ENCODE data around the gene P2RX7. TPM values are rescaled to one million over a fixed set of nuclear protein-coding genes. Genes with fewer than 3 reads are reported as not detected.

The P2RX7 gene
- total and polyA plus RNA-seq, 9 of the 15 experiments (the other 6 are each of a cell fraction or from before 2014, with no cell fraction given), result 0.04 to 0.65 (median 0.30) TPM

DNA sequence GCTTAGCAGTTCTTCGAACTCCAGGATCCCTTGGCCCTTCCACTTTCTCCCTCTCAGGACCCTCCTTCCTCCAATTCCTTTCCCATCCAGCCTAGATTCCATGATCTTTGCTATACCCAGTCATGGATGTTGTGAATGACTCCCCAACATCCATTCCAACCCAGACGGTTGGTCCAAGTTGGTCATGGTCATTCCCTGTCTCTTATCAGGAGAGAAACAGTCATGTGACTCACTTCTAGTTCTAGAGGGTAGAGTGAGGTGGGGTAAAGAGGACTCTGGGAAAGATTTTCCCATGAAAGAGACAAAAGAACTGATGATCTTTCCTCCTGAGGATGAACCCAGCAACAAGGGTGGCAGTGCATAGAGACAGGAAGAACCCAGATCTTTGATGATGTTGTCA, 9.2 kb upstream of the P2RX7 start (continued):
- TF ChIP-seq, protein P1, sequence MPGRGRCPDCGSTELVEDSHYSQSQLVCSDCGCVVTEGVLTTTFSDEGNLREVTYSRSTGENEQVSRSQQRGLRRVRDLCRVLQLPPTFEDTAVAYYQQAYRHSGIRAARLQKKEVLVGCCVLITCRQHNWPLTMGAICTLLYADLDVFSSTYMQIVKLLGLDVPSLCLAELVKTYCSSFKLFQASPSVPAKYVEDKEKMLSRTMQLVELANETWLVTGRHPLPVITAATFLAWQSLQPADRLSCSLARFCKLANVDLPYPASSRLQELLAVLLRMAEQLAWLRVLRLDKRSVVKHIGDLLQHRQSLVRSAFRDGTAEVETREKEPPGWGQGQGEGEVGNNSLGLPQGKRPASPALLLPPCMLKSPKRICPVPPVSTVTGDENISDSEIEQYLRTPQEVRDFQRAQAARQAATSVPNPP (IDR thresholded peaks at IDR 0.05; ENCODE audit: borderline replicate concordance, insufficient read depth, insufficient read length), result no peak
- TF ChIP-seq SLC30A9 (CRISPR knock-in tag; IDR thresholded peaks at IDR 0.05) (no peak), HDAC2 (IDR thresholded peaks at IDR 0.05) (no peak), MYC (IDR thresholded peaks at IDR 0.05; ENCODE audit: low read depth, low read length) (no peak), MYC (CRISPR knock-in tag; IDR thresholded peaks at IDR 0.05; ENCODE audit: borderline replicate concordance, low read depth) (no peak), EP300 (IDR thresholded peaks at IDR 0.05; ENCODE audit: low read length) (no peak), EHMT2 (IDR thresholded peaks at IDR 0.05) (peak; percentile 58; the same call in 1 of the 2 replicates), RAD51 (IDR thresholded peaks at IDR 0.05; ENCODE audit: borderline replicate concordance, low read depth) (peak; percentile 64; the same call in 1 of the 2 replicates), KLF1 (tag; IDR thresholded peaks at IDR 0.05) (no peak), PURB (CRISPR knock-in tag; IDR thresholded peaks at IDR 0.05; ENCODE audit: low read depth) (no peak)

DNA sequence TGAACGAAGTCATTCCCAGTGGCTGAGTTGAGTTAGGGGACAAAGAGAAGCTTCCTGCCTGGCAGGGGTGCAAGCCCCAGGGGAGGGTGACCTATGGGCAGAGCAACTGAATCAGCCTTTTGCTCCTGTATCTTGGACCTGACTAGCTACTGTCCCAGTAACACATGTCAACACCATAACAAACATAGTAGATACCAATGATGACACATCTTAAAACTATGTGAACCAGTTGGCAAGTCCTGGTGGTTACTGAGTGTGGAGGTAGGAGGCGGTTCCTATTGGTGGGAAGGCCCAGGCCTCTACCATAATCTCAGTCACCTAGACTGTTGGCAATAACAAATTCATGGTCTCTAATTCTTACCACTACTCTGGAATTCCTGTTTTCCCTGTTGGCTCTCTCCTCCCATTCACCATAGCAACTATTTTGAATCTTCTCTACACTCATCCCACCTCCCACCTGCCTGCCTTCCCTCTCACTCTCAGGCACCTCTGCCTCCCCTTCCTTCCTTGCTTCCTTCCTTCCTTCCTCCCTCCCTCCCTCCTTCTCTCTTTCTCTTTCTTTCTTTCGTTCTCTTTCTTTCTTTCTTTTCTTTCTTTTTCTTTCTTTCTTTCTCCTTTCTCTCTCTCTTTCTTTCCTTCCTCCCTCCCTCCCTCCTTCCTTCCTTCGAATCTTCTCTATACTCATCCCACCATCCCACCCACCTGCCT, 8.1 kb upstream of the P2RX7 start:
- DNase-seq (ENCODE audit: extremely low read depth in 1 of 4, low spot score in 3 of 4) (no peak), ATAC-seq (no peak), FAIRE-seq (no peak)
- Histone ChIP-seq H2AFZ (ENCODE audit: low read depth, low read length) (peak overlapping the region; percentile 33; the same call in 1 of the 2 replicates), H4K20me1 (replicated peaks; ENCODE audit: control insufficient read depth, insufficient read depth, low read length) (no peaks in the 10 kb centered on the region), H3K4me1 (replicated peaks in 1 of 2; ENCODE audit: control insufficient read depth in 2 of 2, insufficient read depth in 2 of 2, low read length in 2 of 2) (peaks cover 10 to 18% of the 10 kb centered on the region in 2 experiments), H3K27me3 (ENCODE audit: control insufficient read depth in 2 of 2, insufficient read depth in 2 of 2, low read length in 2 of 2) (no peaks in the 10 kb centered on the region), H3K9ac (ENCODE audit: insufficient read depth in 1 of 2, low read depth in 2 of 2, low read length in 2 of 2) (no peak overlapping the region), H3K27ac (ENCODE audit: extremely low read depth, low read depth, low read length) (no peak overlapping the region), H3K36me3 (ENCODE audit: control insufficient read depth, insufficient read depth, low read length) (no peaks in the 10 kb centered on the region), H3K9me1 (ENCODE audit: control insufficient read depth, insufficient read depth, low read length) (no peaks in the 10 kb centered on the region), H3K4me2 (ENCODE audit: insufficient read depth, low read length) (no peak overlapping the region), H3K4me3 (no peak overlapping the region), H3K79me2 (ENCODE audit: control insufficient read depth, insufficient read depth, low read length) (no peaks in the 10 kb centered on the region), H3K9me3 (replicated peaks; ENCODE audit: control insufficient read depth, insufficient read depth, low read depth, low read length) (0 out of 2 replicates have a peak, but pooled peaks cover under 1% of the 10 kb centered on the region)
- POLR2A ChIA-PET, result interaction anchor here (0.6 to 1.0 kb wide), 2 partner anchors 8 to 74 kb away, joined by 3 read pairs; partner anchors contain the start of gene P2RX7
- in situ Hi-C loops (cut with MboI) (no loop called here), intact Hi-C loops (cut with micrococcal nuclease) (no loop called here)
- BruUV-seq (replicated peaks), result no TSS peak
- CTCF ChIA-PET (ENCODE audit: low intra/inter-chr PET ratio), result no interaction called here
- WGBS (ENCODE audit: insufficient coverage, low coverage, missing lambda C conversion rate), result 25% methylated on average over 4 of the region's 4 CpGs
- TF ChIP-seq, protein P2, sequence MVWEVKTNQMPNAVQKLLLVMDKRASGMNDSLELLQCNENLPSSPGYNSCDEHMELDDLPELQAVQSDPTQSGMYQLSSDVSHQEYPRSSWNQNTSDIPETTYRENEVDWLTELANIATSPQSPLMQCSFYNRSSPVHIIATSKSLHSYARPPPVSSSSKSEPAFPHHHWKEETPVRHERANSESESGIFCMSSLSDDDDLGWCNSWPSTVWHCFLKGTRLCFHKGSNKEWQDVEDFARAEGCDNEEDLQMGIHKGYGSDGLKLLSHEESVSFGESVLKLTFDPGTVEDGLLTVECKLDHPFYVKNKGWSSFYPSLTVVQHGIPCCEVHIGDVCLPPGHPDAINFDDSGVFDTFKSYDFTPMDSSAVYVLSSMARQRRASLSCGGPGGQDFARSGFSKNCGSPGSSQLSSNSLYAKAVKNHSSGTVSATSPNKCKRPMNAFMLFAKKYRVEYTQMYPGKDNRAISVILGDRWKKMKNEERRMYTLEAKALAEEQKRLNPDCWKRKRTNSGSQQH (CRISPR knock-in tag; IDR thresholded peaks at IDR 0.05), result peak; percentile 20; the same call in 1 of the 2 replicates
- TF ChIP-seq IFI16 (CRISPR knock-in tag; IDR thresholded peaks at IDR 0.05) (no peak), YBX1 (IDR thresholded peaks at IDR 0.05) (no peak), MCM3 (IDR thresholded peaks at IDR 0.05) (no peak), SRSF9 (IDR thresholded peaks at IDR 0.05; ENCODE audit: borderline replicate concordance, low read depth, low read length) (no peak), TFAM (CRISPR knock-in tag; conservative IDR thresholded peaks at IDR 0.05) (no peak)
- TF ChIP-seq, protein P3, sequence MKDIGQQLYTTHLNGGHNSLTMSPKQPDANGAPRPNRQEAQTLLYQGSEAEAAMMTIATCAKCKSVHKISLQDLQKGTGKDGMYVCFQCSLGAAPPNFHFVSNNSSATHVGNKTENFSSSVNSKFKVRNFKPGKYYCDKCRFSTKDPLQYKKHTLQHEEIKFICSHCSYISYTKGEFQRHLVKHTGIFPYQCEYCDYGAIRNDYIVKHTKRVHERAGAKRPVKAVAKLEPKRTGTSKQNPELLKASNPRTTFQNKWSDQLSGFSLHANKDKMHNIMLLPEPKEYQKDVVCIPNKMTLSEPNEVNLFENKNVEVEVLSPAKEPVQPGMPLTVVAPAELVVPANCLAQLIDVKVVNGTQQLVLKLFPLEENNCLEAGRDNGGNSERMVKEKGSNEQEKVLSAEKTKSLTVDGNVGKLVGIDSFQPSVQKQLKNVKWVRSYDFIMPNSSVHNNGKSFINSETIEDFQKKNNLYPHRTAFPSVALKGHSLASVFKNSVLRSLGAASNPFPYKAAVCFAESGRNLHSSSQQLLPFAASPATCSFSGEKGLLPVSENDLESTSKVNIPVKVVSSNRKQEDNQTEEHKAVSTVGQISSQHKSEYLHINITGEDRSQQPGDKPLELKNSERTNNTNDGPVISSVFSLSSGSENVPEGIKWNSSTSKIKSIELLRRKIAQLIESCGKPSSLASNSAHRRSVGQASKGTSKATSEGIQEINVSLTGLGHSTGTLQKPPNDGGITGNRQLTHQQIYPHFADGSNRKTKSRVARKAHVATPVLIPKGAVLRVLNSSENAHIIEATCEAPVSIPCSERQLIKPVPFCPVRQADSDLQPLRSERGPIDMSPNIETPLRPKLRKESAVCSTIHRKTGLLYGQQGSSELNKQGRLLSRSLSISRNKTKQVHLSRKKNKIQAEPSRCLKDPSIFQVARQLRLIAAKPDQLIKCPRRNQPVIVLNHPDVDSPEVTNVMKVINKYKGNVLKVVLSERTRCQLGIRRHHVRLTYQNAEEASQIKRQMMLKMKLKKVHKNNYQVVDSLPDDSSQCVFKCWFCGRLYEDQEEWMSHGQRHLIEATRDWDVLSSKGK (CRISPR knock-in tag; IDR thresholded peaks at IDR 0.05), result no peak
